WTC11 (cell line): ENCODE results near the gene GATA2. TPM values are rescaled to one million over a fixed set of nuclear protein-coding genes. Genes with fewer than 3 reads are reported as not detected.
A peak's percentile ranks its signal among the peaks of the same experiment; 100 is the strongest.

Source experiments
- ATAC-seq: fragments of 200-7000 bp; cut with Tn5 transposase; 2 replicates; pipeline ENCODE4 v1.10.0; 2021; ENCODE audit warnings: mild to moderate bottlenecking, moderate library complexity
- CTCF ChIA-PET: fragments of 300-600 bp; sonication (Branson Sonifier 250); formaldehyde crosslinking; loops from one replicate; lab custom pipeline; 2021; ENCODE audit warnings: antibody characterized with exemption; lab: Charles Lee
- POLR2A ChIA-PET: fragments of 350-600 bp; sonication (Branson Sonifier 250); formaldehyde crosslinking; loops from one replicate; lab custom pipeline; 2021; ENCODE audit warnings: antibody characterized with exemption; lab: Charles Lee
- DNase-seq: peaks from one replicate; pipeline ENCODE4 v3.0.0; 2021; ENCODE audit warnings: low spot score
- H3K27ac Mint-ChIP-seq: 2 replicates; pipeline ENCODE4 v1.8.0; 2021; ENCODE audit warnings: mixed read lengths
- H3K27me3 Mint-ChIP-seq: 2 replicates; pipeline ENCODE4 v1.8.0; 2021; ENCODE audit warnings: low read depth, mild to moderate bottlenecking, moderate library complexity, mixed read lengths
- H3K36me3 Mint-ChIP-seq: 2 replicates; pipeline ENCODE4 v1.8.0; 2021; ENCODE audit warnings: mixed read lengths
- H3K4me1 Mint-ChIP-seq: 2 replicates; pipeline ENCODE4 v1.8.0; 2022; ENCODE audit warnings: mixed read lengths
- H3K4me3 Mint-ChIP-seq: 2 replicates; pipeline ENCODE4 v1.8.0; 2021; ENCODE audit warnings: mild to moderate bottlenecking, moderate library complexity, mixed read lengths
- H3K9me3 Mint-ChIP-seq: 2 replicates; pipeline ENCODE4 v1.8.0; 2021; ENCODE audit warnings: mixed read lengths
- ATF3 ChIP-seq: sonication (generic); formaldehyde crosslinking; conservative IDR thresholded peaks from 2 replicates; pipeline ENCODE4 v1.8.1; 2022; ENCODE audit warnings: mild to moderate bottlenecking, missing genetic modification reagents
- ATF6 ChIP-seq: sonication (generic); formaldehyde crosslinking; IDR thresholded peaks from 2 replicates; pipeline ENCODE4 v1.8.1; 2023; ENCODE audit warnings: mild to moderate bottlenecking, missing genetic modification reagents
- CREM ChIP-seq: sonication (generic); formaldehyde crosslinking; IDR thresholded peaks from 2 replicates; pipeline ENCODE4 v1.8.1; 2022; ENCODE audit warnings: mild to moderate bottlenecking, missing genetic modification reagents, moderate library complexity
- ELF4 ChIP-seq: sonication (generic); formaldehyde crosslinking; IDR thresholded peaks from 2 replicates; pipeline ENCODE4 v1.8.1; 2022; ENCODE audit warnings: low read depth, mild to moderate bottlenecking, moderate library complexity, missing genetic modification reagents
- GRHL2 ChIP-seq: fragments of 250-450 bp; sonication (Bioruptor Pico); IDR thresholded peaks from 2 replicates; pipeline ENCODE4 v1.8.0; 2022; ENCODE audit warnings: mild to moderate bottlenecking, moderate library complexity; ENCODE audit not compliant: insufficient replicate concordance, severe bottlenecking
- HMGXB4 ChIP-seq: sonication (generic); formaldehyde crosslinking; IDR thresholded peaks from 2 replicates; pipeline ENCODE4 v1.8.1; 2023; ENCODE audit warnings: mild to moderate bottlenecking, moderate library complexity, missing genetic modification reagents
- MAX ChIP-seq: sonication (generic); formaldehyde crosslinking; IDR thresholded peaks from 2 replicates; pipeline ENCODE4 v1.8.0; 2022; ENCODE audit warnings: mild to moderate bottlenecking, missing genetic modification reagents
- MXD4 ChIP-seq: fragments of 250-450 bp; sonication (Bioruptor Pico); IDR thresholded peaks from 2 replicates; pipeline ENCODE4 v1.8.0; 2021; ENCODE audit warnings: mild to moderate bottlenecking, moderate library complexity, borderline replicate concordance
- NFATC4 ChIP-seq: fragments of 250-450 bp; sonication (Bioruptor Pico); IDR thresholded peaks from 2 replicates; pipeline ENCODE4 v1.9.0; 2021; ENCODE audit warnings: mild to moderate bottlenecking
- NFYB ChIP-seq: sonication (generic); formaldehyde crosslinking; conservative IDR thresholded peaks from 2 replicates; pipeline ENCODE4 v1.8.0; 2022; ENCODE audit warnings: low read depth, missing genetic modification reagents
- NR2C2 ChIP-seq: sonication (generic); formaldehyde crosslinking; IDR thresholded peaks from 2 replicates; pipeline ENCODE4 v1.8.0; 2022; ENCODE audit warnings: mild to moderate bottlenecking, missing genetic modification reagents
- PREB ChIP-seq: sonication (generic); formaldehyde crosslinking; IDR thresholded peaks from 2 replicates; pipeline ENCODE4 v1.8.1; 2022; ENCODE audit warnings: mild to moderate bottlenecking, missing genetic modification reagents, moderate library complexity, borderline replicate concordance
- RORB ChIP-seq: fragments of 250-450 bp; sonication (Bioruptor Pico); IDR thresholded peaks from 2 replicates; pipeline ENCODE4 v1.9.0; 2021; ENCODE audit warnings: mild to moderate bottlenecking
- SMAD3 ChIP-seq: sonication (generic); formaldehyde crosslinking; IDR thresholded peaks from 2 replicates; pipeline ENCODE4 v1.8.0; 2022; ENCODE audit warnings: missing genetic modification reagents, mild to moderate bottlenecking, borderline replicate concordance
- TCF7 ChIP-seq: sonication (generic); formaldehyde crosslinking; IDR thresholded peaks from 2 replicates; pipeline ENCODE4 v1.8.0; 2022; ENCODE audit warnings: mild to moderate bottlenecking, low read depth, missing genetic modification reagents, moderate library complexity
- TEAD1 ChIP-seq: sonication (generic); formaldehyde crosslinking; IDR thresholded peaks from 2 replicates; pipeline ENCODE4 v1.8.0; 2022; ENCODE audit warnings: mild to moderate bottlenecking, missing genetic modification reagents
- ZBTB21 ChIP-seq: sonication (generic); formaldehyde crosslinking; IDR thresholded peaks from 2 replicates; pipeline ENCODE4 v1.8.1; 2023; ENCODE audit warnings: mild to moderate bottlenecking, missing genetic modification reagents, borderline replicate concordance
- ZNF121 ChIP-seq: sonication (generic); formaldehyde crosslinking; IDR thresholded peaks from 2 replicates; pipeline ENCODE4 v1.8.0; 2023; ENCODE audit warnings: missing genetic modification reagents
- ZNF232 ChIP-seq: sonication (generic); formaldehyde crosslinking; IDR thresholded peaks from 2 replicates; pipeline ENCODE4 v1.8.0; 2022; ENCODE audit warnings: mild to moderate bottlenecking, missing genetic modification reagents
- ZNF396 ChIP-seq: fragments of 250-450 bp; sonication (Bioruptor Pico); IDR thresholded peaks from 2 replicates; pipeline ENCODE4 v1.8.0; 2021; ENCODE audit warnings: mild to moderate bottlenecking, moderate library complexity, borderline replicate concordance
- ZNF425 ChIP-seq: fragments of 250-450 bp; sonication (Bioruptor Pico); conservative IDR thresholded peaks from 2 replicates; pipeline ENCODE4 v1.9.0; 2021; ENCODE audit warnings: mild to moderate bottlenecking
- total RNA-seq: library from RNA; stranded (reverse); gene quantifications from 3 replicates; pipeline ENCODE4 v1.2.3, GENCODE V29; 2021

GATA2 gene
- total RNA-seq, 1 experiment from 2014 or later = 1.6 TPM

GRCh38 chr3:128466840-128467541 lies 26.0 kb downstream of the GATA2 start, which contains the start of gene DNAJB8:
Gene DNAJB8 (minus strand): TSS chr3:128466890. CDS start chr3:128463245, 3,645 bp downstream.
- ATAC-seq (no peak), DNase-seq (no peak)
- H3K27ac Mint-ChIP-seq = no peak within 1 kb of the TSS
- POLR2A ChIA-PET = no interaction called here
- no peaks in the 10 kb centered on the region for H3K36me3 Mint-ChIP-seq
- CTCF ChIA-PET = no interaction called here
- H3K4me3 Mint-ChIP-seq = no peak within 1 kb of the TSS
- H3K9me3 Mint-ChIP-seq = no peaks in the 10 kb centered on the region
- TF ChIP-seq ZNF232 = no peak
- no peaks in the 10 kb centered on the region for H3K4me1 Mint-ChIP-seq
- peaks cover 52% of the 10 kb centered on the region for H3K27me3 Mint-ChIP-seq

- ChIA-PET CTCF (interaction anchor here (0.6 to 3.5 kb wide), 11 partner anchors 9 to 144 kb away, joined by 3 to 20 read pairs (median 4); no protein-coding TSS in a partner anchor), POLR2A (no interaction called here)
- H3K4me3 Mint-ChIP-seq = no peak overlapping the region
- no peak for TF ChIP-seq RORB (CRISPR knock-in tag)
- TF ChIP-seq CREM (CRISPR knock-in tag) = no peak
- no peak for TF ChIP-seq ZBTB21 (CRISPR knock-in tag)
- TF ChIP-seq ZNF121 (CRISPR knock-in tag) = no peak
- TF ChIP-seq TCF7 = no peak
- TF ChIP-seq PREB (CRISPR knock-in tag) = no peak
- no peak for TF ChIP-seq ZNF425 (CRISPR knock-in tag)
- TF ChIP-seq HMGXB4 (CRISPR knock-in tag) = no peak
- TF ChIP-seq ELF4 (CRISPR knock-in tag) = no peak
- TF ChIP-seq ATF3 (CRISPR knock-in tag) = no peak
- TF ChIP-seq MXD4 = no peak
- no peak for TF ChIP-seq NFYB (CRISPR knock-in tag)
- no peak for TF ChIP-seq SMAD3
- TF ChIP-seq GRHL2 (CRISPR knock-in tag) = no peak
- TF ChIP-seq NR2C2 (CRISPR knock-in tag) = no peak
- TF ChIP-seq ZNF396 (CRISPR knock-in tag) = no peak
- peaks cover 36% of the 10 kb centered on the region for H3K27me3 Mint-ChIP-seq
- DNase-seq (no peak), ATAC-seq (no peak)
- no peak overlapping the region for H3K27ac Mint-ChIP-seq
- H3K36me3 Mint-ChIP-seq = no peaks in the 10 kb centered on the region
- H3K9me3 Mint-ChIP-seq = no peaks in the 10 kb centered on the region
- no peaks in the 10 kb centered on the region for H3K4me1 Mint-ChIP-seq
Measured at GRCh38 chr3:128464702-128465101, 28.3 kb downstream of the GATA2 start.

GRCh38 chr3:128464188-128464587 lies 28.8 kb downstream of the GATA2 start:
- H3K27me3 Mint-ChIP-seq = peaks cover 36% of the 10 kb centered on the region
- H3K4me1 Mint-ChIP-seq = no peaks in the 10 kb centered on the region
- H3K4me3 Mint-ChIP-seq = no peak overlapping the region
- DNase-seq = no peak
- no peaks in the 10 kb centered on the region for H3K36me3 Mint-ChIP-seq
- peak; percentile 40 for ATAC-seq
- ChIA-PET CTCF (interaction anchor here (0.6 to 3.5 kb wide), 14 partner anchors 10 to 144 kb away, joined by 3 to 20 read pairs (median 4); no protein-coding TSS in a partner anchor), POLR2A (no interaction called here)
- no peak overlapping the region for H3K27ac Mint-ChIP-seq
- H3K9me3 Mint-ChIP-seq = no peaks in the 10 kb centered on the region
- TF ChIP-seq TEAD1 (CRISPR knock-in tag) (no peak), MAX (no peak), NFATC4 (no peak), ATF6 (CRISPR knock-in tag) (no peak)
